ENCODE measurements around the gene KLRC4.
A peak's percentile ranks its signal among the peaks of the same experiment; 100 is the strongest.
"Not testable (repeated sequence)": the region's sequence is repeated elsewhere in the genome, so short reads cannot be mapped to it uniquely, and the experiment has no call there.

Gene KLRC4

DNA sequence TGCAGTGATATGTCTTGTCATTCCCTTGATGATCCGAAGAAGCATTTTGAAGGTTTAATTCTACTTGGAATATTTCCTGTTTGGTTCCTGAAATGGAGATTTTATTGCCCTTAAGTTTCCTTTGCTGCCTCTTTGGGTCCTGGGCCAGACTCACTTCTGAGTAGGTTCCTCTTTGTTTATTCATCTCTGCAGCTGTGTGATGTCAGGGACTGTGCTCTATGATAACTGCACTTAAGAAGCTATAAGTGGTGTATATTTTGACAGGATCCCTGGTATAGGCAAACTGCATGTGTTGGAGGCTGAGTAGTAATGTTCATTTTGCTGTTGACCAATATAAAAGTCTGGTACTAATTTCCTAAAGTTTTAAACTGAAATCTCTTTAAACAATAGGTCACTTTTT lies at the start of gene KLRC4:
Gene KLRC4, minus strand, starts transcription at position 366 of the 400 bp plus-strand sequence. Its CDS starts 182 bp downstream, at position 184.
- no peak for DNase-seq (ENCODE audit: low read depth, low spot score)

DNA sequence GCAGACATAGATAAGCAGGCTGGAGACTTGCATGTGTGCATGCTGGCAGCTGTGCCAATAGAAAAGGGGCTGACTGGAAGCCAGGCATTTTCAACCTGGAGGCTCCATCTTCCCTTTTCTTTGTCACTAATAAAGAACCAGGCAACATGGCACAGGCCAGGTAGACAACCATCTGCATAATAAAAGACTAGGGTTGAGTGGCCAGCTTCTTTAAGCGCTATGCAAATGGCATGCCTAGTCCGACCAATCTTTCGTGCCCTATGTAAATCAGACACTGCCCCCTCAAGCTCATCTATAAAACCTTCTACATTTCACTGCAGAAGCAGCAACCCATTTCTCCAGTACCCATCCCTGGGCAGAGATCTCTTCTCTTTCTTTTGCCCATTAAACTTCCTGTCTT lies 48.2 kb upstream of the KLRC4 start:
- DNase-seq (ENCODE audit: low read depth, low spot score) = peak; percentile 47

DNA sequence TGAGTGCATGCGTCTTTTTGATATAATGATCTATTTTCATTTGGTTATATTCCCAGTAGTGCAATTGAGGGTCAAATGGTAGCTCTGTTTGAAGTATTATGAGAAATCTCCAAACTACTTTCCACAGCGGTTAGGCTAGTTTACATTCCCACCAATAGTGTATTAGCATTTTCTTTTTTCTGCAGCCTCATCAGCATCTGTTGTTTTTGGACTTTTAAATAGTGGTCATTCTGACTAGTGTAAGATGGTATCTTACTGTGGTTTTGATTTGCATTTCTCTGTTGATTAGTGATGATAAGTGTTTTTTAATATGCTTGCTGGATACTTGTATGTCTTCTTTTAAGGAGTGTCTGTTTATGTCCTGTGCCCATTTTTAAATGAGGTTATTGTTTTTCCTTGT lies 47.3 kb upstream of the KLRC4 start:
- DNase-seq (ENCODE audit: low read depth, low spot score) = no peak

DNA sequence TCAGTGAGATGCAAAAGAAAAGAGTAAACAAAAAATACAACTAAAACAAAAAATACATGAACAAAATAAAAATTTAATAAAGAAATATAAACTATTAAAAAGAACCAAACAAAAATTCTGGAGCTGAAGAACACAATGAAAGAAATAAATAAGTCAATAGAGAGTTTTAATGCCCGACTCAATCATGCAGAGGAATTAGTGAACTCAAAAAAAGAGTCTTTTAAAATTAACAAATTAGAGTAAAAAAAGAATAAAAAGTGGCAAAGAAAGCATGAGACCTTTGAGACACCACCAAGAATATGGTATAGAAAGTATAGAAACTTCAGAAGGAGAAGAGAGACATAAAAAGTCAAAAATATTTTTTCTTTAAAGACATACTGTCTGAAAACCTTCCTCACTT lies 46.2 kb upstream of the KLRC4 start:
- no peak for DNase-seq (ENCODE audit: low read depth, low spot score)

DNA sequence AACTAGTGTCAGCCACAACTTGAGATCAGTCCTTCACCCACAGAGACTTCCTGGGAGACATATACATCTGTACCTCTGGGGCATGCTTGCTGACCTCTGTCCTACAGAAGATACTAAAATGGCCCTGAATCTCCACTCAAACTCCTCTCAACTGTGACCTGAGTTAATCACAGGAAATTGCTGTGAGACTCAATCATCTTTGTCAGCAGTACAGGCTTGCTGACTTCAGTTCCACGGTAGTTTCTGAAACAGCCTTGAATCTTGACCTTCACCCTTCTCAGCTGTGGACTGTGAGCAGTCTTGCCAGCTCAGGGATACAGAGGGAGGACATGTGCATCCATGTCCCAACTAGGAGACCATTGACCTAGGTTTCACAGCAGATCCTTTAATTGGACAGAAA lies 45.0 kb upstream of the KLRC4 start:
- DNase-seq (ENCODE audit: low read depth, low spot score) = no peak

DNA sequence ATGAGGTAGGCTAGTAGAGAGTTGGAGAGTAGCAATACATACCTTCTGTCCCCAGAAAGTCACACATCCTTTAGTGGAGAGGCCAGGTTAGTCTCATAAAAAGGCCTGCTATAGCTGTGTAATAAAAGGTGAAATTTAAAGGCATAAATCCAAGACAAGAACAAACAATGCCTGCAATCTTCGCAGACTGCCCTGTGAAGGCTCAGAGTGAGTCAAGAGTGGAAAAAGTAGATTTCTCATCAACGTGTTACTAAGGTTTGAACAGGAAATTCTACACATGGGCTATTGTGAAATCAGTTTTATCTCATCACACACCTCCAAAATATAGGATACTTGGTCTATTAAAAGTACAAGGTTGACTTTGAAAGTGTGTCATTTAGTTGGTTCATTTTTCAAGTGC lies 43.6 kb upstream of the KLRC4 start, which contains the start of gene KLRC1:
Gene KLRC1, minus strand, starts transcription at position 222 of the 400 bp plus-strand sequence. CDS start 2,221 bp downstream, outside the sequence.
- DNase-seq (ENCODE audit: low read depth, low spot score) = no peak

DNA sequence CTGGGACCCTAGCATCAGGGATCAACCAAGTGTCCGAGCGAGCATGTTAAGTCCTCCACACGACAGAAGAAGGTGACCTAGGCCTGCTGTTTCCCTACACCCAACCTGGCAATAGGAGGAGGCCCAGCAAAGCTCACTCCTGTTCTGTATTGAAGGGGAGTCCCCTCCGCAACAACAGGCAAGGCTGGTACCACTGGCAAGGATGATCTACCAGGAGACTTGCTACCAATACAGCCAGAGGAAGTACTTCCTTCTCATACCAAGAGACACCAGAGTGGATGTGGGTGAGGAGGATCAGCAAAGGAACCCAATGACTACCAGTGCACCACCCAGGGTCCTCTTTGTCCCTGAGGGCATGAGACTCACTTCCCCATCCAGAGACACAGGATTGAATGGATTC lies 38.7 kb upstream of the KLRC4 start:
- no peak for DNase-seq (ENCODE audit: low read depth, low spot score)

- not testable (repeated sequence) for DNase-seq (ENCODE audit: low read depth, low spot score)
These were observed 36.5 kb upstream of the KLRC4 start for GRCh38 chr12:10446052-10446451.

GRCh38 chr12:10441144-10441543 lies 31.6 kb upstream of the KLRC4 start:
- DNase-seq (ENCODE audit: low read depth, low spot score) = not testable (repeated sequence)

DNA sequence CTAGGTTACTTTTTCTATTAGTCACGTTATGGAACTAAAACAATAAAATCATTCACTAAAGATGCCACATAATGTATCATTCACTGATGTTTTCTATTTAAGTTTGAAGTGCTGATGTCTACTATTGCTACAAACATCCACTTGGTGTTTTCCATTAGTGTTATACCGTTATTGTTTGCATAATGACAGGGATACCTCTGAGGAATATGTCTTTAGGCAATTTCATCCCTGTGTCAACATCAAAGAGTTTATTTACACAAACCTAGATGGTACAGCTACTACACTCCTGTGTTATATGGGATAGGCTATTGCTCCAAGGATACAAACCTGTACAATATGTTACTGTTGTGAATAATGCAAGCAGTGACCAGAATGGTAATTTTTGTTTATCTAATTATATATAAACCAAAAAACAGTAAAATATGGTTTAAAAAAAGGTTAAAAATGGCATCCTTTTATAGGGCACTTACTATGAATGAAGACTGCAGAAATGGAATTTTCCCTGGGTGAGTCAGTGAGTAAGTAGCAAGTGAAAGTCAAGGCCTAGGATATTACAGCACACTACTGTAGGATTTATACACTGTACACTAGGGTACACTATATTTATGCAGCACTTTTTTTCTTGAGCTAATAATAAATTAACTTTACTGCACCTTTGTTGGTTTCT lies 30.2 kb upstream of the KLRC4 start:
- not testable (repeated sequence) for DNase-seq (ENCODE audit: low read depth, low spot score)

DNA sequence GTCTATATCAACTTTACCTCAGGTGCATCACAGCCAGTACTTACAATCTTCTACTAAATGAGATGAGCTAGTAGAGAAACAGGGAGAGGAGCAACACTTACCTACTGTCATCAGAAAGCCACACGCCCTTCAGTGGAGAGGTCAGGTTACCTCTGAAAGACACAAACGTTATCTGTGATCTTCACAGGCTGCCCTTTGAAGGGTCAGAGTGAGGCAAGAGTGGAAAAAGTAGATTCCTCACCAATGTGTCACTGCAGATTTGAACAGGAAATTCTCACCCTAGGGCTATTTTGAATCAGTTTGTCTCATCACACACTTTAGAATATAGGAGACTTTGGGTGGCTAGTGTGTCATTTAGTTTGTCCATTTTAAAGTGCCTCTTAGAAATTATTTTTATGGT lies 28.0 kb upstream of the KLRC4 start:
- DNase-seq (ENCODE audit: low read depth, low spot score) = not testable (repeated sequence)

GRCh38 chr12:10435816-10436215 lies 26.3 kb upstream of the KLRC4 start, which contains the start of gene KLRC2:
KLRC2 (minus strand) TSS chr12:10436010; CDS start chr12:10435986, 24 bp downstream.
- not testable (repeated sequence) for DNase-seq (ENCODE audit: low read depth, low spot score)

GRCh38 chr12:10430623-10431022 lies 21.1 kb upstream of the KLRC4 start:
- not testable (repeated sequence) for DNase-seq (ENCODE audit: low read depth, low spot score)

DNA sequence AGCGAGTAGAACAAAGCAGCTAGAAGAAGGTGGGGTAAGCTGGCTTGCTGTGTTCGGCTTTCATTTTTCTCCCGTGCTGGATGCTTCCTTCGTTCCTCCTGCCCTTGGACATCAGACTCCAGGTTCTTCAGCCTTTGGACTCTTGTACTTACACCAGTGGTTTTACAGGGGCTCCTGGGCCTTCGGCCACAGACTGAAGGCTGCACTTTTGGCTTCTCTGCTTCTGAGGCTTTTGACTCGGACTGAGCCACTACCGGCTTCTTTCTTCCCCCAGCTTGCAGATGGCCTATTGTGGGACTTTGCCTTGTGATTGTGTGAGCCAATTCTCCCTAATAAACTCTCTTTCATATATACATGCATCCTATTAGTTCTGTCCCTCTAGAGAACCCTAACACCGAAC lies 16.4 kb upstream of the KLRC4 start:
- DNase-seq (ENCODE audit: low read depth, low spot score) = not testable (repeated sequence)

DNA sequence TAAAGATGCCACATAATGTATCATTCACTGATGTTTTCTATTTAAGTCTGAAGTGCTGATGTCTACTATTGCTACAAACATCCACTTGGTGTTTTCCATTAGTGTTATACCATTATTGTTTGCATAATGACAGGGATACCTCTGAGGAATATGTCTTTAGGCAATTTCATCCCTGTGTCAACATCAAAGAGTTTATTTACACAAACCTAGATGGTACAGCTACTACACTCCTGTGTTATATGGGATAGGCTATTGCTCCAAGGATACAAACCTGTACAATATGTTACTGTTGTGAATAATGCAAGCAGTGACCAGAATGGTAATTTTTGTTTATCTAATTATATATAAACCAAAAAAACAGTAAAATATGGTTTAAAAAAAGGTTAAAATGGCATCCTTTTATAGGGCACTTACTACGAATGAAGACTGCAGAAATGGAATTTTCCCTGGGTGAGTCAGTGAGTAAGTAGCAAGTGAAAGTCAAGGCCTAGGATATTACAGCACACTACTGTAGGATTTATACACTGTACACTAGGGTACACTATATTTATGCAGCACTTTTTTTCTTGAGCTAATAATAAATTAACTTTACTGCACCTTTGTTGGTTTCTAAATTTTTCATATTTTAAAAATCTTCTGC lies 14.8 kb upstream of the KLRC4 start:
- DNase-seq (ENCODE audit: low read depth, low spot score) = not testable (repeated sequence)

DNA sequence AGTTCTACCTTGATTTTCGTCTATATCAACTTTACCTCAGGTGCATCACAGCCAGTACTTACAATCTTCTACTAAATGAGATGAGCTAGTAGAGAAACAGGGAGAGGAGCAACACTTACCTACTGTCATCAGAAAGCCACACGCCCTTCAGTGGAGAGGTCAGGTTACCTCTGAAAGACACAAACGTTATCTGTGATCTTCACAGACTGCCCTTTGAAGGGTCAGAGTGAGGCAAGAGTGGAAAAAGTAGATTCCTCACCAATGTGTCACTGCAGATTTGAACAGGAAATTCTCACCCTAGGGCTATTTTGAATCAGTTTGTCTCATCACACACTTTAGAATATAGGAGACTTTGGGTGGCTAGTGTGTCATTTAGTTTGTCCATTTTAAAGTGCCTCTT lies 12.6 kb upstream of the KLRC4 start:
- DNase-seq (ENCODE audit: low read depth, low spot score) = not testable (repeated sequence)

DNA sequence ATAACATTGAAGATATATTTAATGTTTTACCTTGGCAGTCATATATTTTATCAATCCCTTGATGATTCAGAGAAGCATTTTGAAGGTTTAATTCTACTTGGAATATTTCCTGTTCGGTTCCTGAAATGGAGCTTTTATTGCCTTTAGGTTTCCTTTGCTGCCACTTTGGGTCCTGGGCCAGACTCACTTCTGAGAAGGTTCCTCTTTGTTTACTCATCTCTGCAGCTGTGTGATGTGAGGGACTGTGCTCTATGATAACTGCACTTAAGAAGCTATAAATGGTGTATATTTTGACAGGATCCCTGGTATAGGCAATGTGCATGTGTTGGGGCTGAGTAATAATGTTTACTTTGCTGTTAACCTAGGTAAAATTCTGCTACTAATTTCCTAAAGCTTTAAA lies 10.8 kb upstream of the KLRC4 start, which contains the start of gene KLRC3:
Gene KLRC3, minus strand, starts transcription at position 262 of the 400 bp plus-strand sequence. Its CDS starts 45 bp downstream, at position 217.
- not testable (repeated sequence) for DNase-seq (ENCODE audit: low read depth, low spot score)

DNA sequence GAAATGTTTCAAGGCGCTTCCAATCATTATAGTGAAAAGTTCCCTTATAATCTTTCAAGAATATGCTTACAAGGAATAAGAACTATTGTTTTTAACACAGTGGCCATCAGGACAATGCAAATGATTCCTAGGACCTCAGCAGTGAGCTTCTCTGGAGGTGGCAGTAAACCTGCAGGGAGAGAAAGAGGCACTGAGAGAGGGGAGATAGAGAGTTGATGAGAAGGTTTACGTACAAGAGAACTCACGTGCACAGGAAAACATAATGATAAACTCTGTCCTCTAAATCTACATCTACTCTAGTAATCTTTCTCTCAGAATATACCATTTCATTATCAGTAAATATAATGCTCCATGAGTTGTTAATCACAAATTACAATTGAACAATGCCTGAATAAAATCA lies 715 bp downstream of the KLRC4 start:
- no peak for DNase-seq (ENCODE audit: low read depth, low spot score)

DNA sequence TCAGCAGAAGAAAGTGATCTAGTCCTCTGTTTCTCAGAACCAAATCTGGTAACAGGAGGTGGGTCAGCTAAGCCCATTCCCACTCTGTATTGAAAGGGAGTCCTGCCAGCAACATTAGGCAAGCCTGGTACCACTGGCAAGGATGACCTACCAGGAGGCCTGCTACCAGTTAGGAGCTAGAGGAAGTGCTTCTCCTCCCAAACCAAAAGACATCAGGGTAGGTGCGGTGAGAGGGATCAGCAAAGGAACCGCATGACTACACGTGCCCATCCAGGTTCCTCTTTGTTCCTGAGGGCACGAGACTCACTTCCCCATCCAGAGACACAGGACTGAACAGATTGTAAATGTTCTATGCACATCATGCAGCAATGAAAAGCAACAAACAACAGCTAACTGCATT lies 2.8 kb downstream of the KLRC4 start:
- no peak for DNase-seq (ENCODE audit: low read depth, low spot score)

GRCh38 chr12:10405294-10405693 lies 4.3 kb downstream of the KLRC4 start:
- DNase-seq (ENCODE audit: low read depth, low spot score) = no peak

GRCh38 chr12:10404798-10405197 lies 4.8 kb downstream of the KLRC4 start:
- no peak for DNase-seq (ENCODE audit: low read depth, low spot score)

DNA sequence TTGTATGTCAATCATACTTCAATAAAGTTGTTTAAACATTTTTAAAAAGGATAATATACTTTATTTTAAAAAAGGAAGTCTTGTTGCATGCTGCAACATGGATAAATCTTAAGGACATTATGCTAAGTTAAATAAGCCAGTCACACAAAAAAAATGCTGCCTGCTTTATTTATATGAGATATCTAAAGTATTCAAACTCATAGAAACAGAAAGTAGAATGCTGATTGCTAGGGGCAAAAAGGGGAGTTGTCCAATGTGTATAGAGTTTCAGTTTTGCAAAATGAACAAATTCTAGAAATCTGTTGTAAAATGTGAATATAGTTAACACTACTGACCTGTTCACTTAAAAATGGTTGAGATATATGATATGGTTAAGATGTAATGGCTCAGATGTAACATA lies 8.7 kb downstream of the KLRC4 start:
- DNase-seq (ENCODE audit: low read depth, low spot score) = no peak

DNA sequence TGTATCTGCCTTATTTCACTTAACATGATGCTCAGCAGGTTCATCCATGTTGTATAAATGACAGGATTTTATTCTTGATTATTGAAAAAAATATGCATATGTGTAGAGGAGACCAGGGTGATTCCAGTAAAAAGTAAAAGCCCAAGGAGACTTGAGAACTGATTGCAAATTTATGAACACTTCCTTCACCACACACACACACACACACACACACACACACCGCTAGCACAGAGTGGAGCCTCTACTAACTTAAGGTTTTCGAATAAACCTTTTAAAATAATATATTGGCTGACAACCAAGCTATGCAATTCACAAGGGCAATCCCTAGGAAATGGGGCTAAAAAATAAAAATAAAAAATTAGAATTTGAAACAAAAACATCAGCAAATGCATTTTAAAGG lies 11.4 kb downstream of the KLRC4 start:
- DNase-seq (ENCODE audit: low read depth, low spot score) = no peak
